MM.1S (cell line): ENCODE measurements around the gene ZBTB45.

ENCODE experiments used
- DNase-seq: peaks from one replicate; pipeline ENCODE4 v3.0.0-alpha.2; 2015
- H2AFZ ChIP-seq: fragments of 300-600 bp; sonication (generic); 2 replicates; pipeline ENCODE4 v1.6.0; 2016; ENCODE audit warnings: antibody characterized with exemption, low read length
- H3F3A ChIP-seq: fragments of 300-600 bp; sonication (generic); 2 replicates; pipeline ENCODE4 v1.6.1; 2016; ENCODE audit warnings: mild to moderate bottlenecking, antibody characterized with exemption, low read length, moderate library complexity, mixed read lengths; ENCODE audit not compliant: insufficient read depth
- H3K27ac ChIP-seq: fragments of 300-600 bp; sonication (generic); 2 replicates; pipeline ENCODE4 v1.5.1; 2016; ENCODE audit warnings: mild to moderate bottlenecking, low read length
- H3K27me3 ChIP-seq: fragments of 300-600 bp; sonication (generic); replicated peaks from 2 replicates; pipeline ENCODE4 v1.6.0; 2016; ENCODE audit warnings: low read length; ENCODE audit not compliant: insufficient read depth
- H3K36me3 ChIP-seq: fragments of 300-600 bp; sonication (generic); replicated peaks from 2 replicates; pipeline ENCODE4 v1.6.1; 2016; ENCODE audit warnings: mild to moderate bottlenecking, low read length, mixed read lengths; ENCODE audit not compliant: insufficient read depth
- H3K4me1 ChIP-seq: fragments of 300-600 bp; sonication (generic); 2 replicates; pipeline ENCODE4 v1.6.1; 2016; ENCODE audit warnings: low read length, mixed read lengths
- H3K4me2 ChIP-seq: fragments of 300-600 bp; sonication (generic); 2 replicates; pipeline ENCODE4 v1.6.0; 2016; ENCODE audit warnings: low read depth, low read length
- H3K4me3 ChIP-seq: fragments of 300-600 bp; sonication (generic); 2 replicates; pipeline ENCODE4 v1.5.1; 2016; ENCODE audit warnings: low read length, mixed read lengths
- H3K79me2 ChIP-seq: fragments of 300-600 bp; sonication (generic); 2 replicates; pipeline ENCODE4 v1.6.1; 2016; ENCODE audit warnings: mixed run types, low read length, mixed read lengths
- H3K9ac ChIP-seq: fragments of 300-600 bp; sonication (generic); 2 replicates; pipeline ENCODE4 v1.6.1; 2016; ENCODE audit warnings: low read length, mixed read lengths
- H3K9me2 ChIP-seq: fragments of 300-600 bp; sonication (generic); replicated peaks from 2 replicates; pipeline ENCODE4 v1.6.1; 2016; ENCODE audit warnings: mild to moderate bottlenecking, low read length, mixed read lengths; ENCODE audit not compliant: insufficient read depth
- H3K9me3 ChIP-seq: fragments of 300-600 bp; sonication (generic); replicated peaks from 2 replicates; pipeline ENCODE4 v1.6.1; 2016; ENCODE audit warnings: mild to moderate bottlenecking, low read length, mixed read lengths; ENCODE audit not compliant: insufficient read depth
- H4K20me1 ChIP-seq: fragments of 300-600 bp; sonication (generic); 2 replicates; pipeline ENCODE4 v1.6.1; 2016; ENCODE audit warnings: mild to moderate bottlenecking, low read length, moderate library complexity, mixed read lengths; ENCODE audit not compliant: insufficient read depth
- CTCF ChIP-seq: fragments of 300-600 bp; sonication (generic); IDR thresholded peaks from 2 replicates; pipeline ENCODE4 v1.5.1; 2016; ENCODE audit warnings: antibody characterized with exemption, low read length, mixed read lengths
- EZH2 ChIP-seq: fragments of 300-600 bp; sonication (generic); optimal IDR thresholded peaks from 2 replicates; pipeline ENCODE3; 2017; ENCODE audit warnings: low read depth, mild to moderate bottlenecking, antibody characterized with exemption, low read length, mixed read lengths
- EZH2phosphoT487 ChIP-seq: fragments of 300-600 bp; sonication (generic); IDR thresholded peaks from 2 replicates; pipeline ENCODE4 v1.6.1; 2018; ENCODE audit warnings: antibody characterized with exemption, low read length

The ZBTB45 gene

GRCh38 chr19:58555369-58555885 lies 35.8 kb upstream of the ZBTB45 start:
- TF ChIP-seq CTCF, result no peak
- no peak for TF ChIP-seq EZH2phosphoT487
- no peak for TF ChIP-seq EZH2
- Histone ChIP-seq H3K79me2 (peaks cover 45% of the 10 kb centered on the region), H3K9me3 (no peaks in the 10 kb centered on the region)

GRCh38 chr19:58554494-58555368 lies 35.1 kb upstream of the ZBTB45 start, which contains the start of gene CHMP2A:
CHMP2A (minus strand) TSS chr19:58555105; CDS start chr19:58554212, 893 bp downstream.
- Histone ChIP-seq H3K4me1 (peaks cover 22% of the 10 kb centered on the region), H3F3A (peaks cover 63% of the 10 kb centered on the region), H3K27me3 (no peaks in the 10 kb centered on the region), H3K9ac (peak within 1 kb of the TSS; percentile 92), H3K4me2 (peak within 1 kb of the TSS; percentile 98), H2AFZ (peak within 1 kb of the TSS; percentile 81), H3K4me3 (peak within 1 kb of the TSS; percentile 95), H3K79me2 (peaks cover 45% of the 10 kb centered on the region), H3K9me3 (no peaks in the 10 kb centered on the region), H3K9me2 (no peaks in the 10 kb centered on the region), H3K36me3 (peaks cover 3% of the 10 kb centered on the region; the same call in 1 of the 2 replicates), H4K20me1 (peaks cover 8% of the 10 kb centered on the region; the same call in 1 of the 2 replicates), H3K27ac (peak within 1 kb of the TSS; percentile 88)
- DNase-seq, result peak; percentile 96
- TF ChIP-seq EZH2phosphoT487 (no peak), EZH2 (no peak), CTCF (no peak)

More at GRCh38 chr19:58555369-58555885, 35.8 kb upstream of the ZBTB45 start:
- peak overlapping the region; percentile 98 for H3K4me2 ChIP-seq
- H3K9ac ChIP-seq, result peak overlapping the region; percentile 92
- H3K4me1 ChIP-seq, result peaks cover 26% of the 10 kb centered on the region
- no peaks in the 10 kb centered on the region for H3K27me3 ChIP-seq
- H3K4me3 ChIP-seq, result peak overlapping the region; percentile 95
- H2AFZ ChIP-seq, result peak overlapping the region; percentile 81
- H3K27ac ChIP-seq, result peak overlapping the region; percentile 88
- peaks cover 8% of the 10 kb centered on the region; the same call in 1 of the 2 replicates for H4K20me1 ChIP-seq
- H3K9me2 ChIP-seq, result no peaks in the 10 kb centered on the region
- no peak for DNase-seq
- H3K36me3 ChIP-seq, result no peaks in the 10 kb centered on the region
- peaks cover 69% of the 10 kb centered on the region for H3F3A ChIP-seq

- Histone ChIP-seq H3K4me2 (peak overlapping the region; percentile 98), H3K36me3 (peaks cover 7% of the 10 kb centered on the region; the same call in 1 of the 2 replicates), H3K4me1 (peaks cover 21% of the 10 kb centered on the region)
Observed at GRCh38 chr19:58553799-58554493, 34.3 kb upstream of the ZBTB45 start.

More at GRCh38 chr19:58553799-58554493, 34.3 kb upstream of the ZBTB45 start:
- Histone ChIP-seq H3K9ac (peak overlapping the region; percentile 92), H3F3A (peaks cover 58% of the 10 kb centered on the region), H3K79me2 (peaks cover 53% of the 10 kb centered on the region), H3K27ac (peak overlapping the region; percentile 88; the same call in 1 of the 2 replicates), H4K20me1 (peaks cover 8% of the 10 kb centered on the region; the same call in 1 of the 2 replicates), H3K9me3 (no peaks in the 10 kb centered on the region), H3K27me3 (no peaks in the 10 kb centered on the region), H3K9me2 (no peaks in the 10 kb centered on the region), H3K4me3 (peak overlapping the region; percentile 95), H2AFZ (peak overlapping the region; percentile 80; the same call in 1 of the 2 replicates)
- no peak for DNase-seq
- TF ChIP-seq EZH2phosphoT487, result no peak
- no peak for TF ChIP-seq CTCF
- no peak for TF ChIP-seq EZH2
